HG03139 (cell line): Measurements from ENCODE around the gene CTSE.

Experiments
- ATAC-seq: cut with Tn5 transposase; IDR thresholded peaks from one replicate; pipeline ENCODE4 v1.9.1; 2021; ENCODE audit not compliant: unreplicated experiment

Gene CTSE

DNA sequence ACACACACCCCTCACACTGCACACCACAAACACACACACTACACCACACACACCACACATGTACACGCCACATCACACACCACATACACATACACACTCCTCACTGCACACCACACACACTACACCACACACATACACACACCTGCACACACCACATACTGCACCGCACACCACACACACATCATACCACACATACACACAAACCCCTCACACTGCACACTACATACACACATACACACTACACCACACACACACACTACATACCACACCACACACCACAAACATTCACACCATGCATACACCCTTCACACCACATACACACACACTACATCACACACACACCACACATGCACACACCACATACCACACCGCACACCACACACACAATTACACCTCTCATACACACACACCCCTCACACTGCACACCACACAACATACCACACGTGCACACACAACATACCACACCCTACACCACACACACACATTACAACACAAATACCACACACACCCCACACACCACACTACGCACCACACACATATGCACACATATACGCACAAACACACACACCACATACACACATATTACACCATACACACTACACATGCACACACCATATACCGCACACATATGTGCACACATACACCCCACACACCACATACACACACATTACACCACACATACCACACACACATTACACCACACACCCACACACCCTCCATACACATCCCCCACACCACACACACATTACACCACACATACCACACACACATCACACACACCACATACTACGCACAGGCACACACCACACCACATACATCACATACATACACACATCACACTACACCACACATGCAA lies 50.1 kb downstream of the CTSE start:
- ATAC-seq: no peak

GRCh38 chr1:205972491-205973168 lies 51.1 kb downstream of the CTSE start:
- no peak for ATAC-seq

- no peak for ATAC-seq
Measured at GRCh38 chr1:205972081-205972480, 51.6 kb downstream of the CTSE start.

- no peak for ATAC-seq
Measured at GRCh38 chr1:205971082-205971481, 52.6 kb downstream of the CTSE start.

DNA sequence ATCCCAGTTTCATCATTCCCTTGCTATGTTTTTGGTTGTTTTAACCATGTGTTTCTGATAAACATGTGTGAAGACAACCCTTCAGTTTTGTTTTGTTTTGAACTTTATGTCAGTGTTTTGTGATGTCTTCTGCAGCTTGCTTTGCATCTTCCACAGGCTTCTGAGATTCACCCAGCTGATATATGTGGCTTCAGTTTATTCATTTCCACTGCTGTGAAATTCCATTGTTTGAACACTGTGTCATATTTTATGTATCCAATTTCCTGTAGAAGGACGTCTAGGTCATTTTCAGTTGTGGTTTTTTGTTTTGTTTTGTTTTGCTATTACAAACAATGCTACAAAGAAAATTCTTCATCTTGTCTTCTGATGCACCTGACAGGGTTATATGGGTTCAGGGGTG lies 53.2 kb downstream of the CTSE start:
- no peak for ATAC-seq

DNA sequence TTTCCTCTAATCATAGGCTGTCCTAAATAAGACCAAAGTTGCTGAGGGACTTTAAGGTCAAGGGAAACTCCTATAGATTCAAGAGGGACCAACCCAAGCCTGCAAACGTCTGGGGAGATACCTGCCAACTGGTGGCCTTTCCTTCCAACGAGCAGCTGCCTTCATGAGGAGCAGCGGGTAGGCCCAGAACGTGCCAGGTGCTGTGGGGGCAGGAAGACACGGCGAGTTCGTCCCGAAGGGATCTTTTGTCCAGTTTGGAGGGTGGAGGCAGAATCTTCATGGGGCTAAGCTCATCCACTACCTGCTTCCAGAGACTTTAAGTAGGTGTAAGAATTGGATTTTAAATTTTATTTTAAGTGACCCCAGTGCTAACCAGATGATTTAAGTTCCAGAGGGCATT lies 54.5 kb downstream of the CTSE start:
- ATAC-seq: no peak

GRCh38 chr1:205967554-205968335 lies 56.0 kb downstream of the CTSE start:
- no peak for ATAC-seq

DNA sequence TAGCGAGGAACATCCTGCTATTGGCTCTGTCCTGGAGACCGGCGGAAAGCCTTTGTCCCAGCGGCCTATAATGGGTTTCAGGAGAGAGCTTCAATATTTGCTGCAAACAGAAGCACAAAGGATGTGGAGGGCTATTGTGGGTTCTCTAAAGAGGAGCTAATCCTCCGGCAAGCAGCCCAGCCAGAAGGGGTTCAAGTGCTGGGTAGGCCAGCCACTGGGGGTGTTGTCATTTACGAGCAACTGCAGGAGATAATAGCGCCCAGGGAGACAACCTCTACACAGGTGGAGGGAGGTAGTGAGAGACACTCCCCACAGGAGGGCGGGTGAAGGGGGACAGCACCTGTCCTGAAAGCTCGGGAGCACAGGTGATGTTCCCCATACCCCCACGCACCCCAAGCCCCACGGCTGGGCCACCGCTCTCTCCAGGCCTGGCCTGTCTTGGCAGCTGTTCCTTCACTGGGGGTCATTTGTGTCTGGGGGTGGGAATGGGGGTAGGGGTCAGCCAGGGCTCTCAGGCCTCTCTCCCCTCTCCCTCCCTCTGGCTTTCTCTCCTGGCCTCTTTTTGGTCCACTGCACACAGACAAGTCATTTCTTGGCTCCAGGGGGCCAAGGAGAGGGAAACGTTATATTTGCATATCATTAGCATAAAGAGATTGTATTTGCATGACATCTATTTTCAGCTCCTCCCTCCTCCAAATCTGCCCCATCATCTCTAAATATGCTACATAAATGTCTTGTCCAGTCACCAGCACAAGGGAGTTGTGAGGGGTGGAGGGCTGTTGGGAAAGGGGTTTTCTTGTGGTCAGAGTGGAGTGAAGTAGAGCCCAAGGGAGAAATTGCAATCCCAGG lies 58.4 kb downstream of the CTSE start:
- ATAC-seq: no peak

GRCh38 chr1:205963352-205964155 lies 60.1 kb downstream of the CTSE start:
- ATAC-seq: no peak

- ATAC-seq: no peak
Measured at GRCh38 chr1:205962821-205963221, 60.9 kb downstream of the CTSE start.

GRCh38 chr1:205961991-205962820 lies 61.5 kb downstream of the CTSE start:
- ATAC-seq: no peak

DNA sequence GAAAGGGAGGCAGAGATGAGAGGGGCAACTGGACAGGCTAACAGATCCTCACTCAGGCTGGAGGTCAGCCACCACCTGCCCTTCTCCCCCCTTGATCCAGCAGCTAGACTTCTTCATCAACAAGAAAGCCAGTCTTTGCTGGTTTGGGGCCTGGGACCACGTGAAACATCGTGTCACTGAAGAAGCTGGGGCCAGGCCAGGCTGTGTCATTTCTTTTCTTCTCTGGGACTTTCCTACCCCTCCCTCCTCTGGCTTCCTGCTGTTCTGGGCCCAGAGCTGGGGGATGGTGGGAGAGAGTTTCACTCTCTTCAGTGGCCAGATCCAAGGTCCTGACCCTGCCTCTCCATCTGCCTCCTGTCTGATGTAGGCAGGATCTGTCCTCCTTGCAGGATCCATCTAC lies 62.3 kb downstream of the CTSE start:
- ATAC-seq: no peak

- no peak for ATAC-seq
Measured at GRCh38 chr1:205959789-205960188, 63.9 kb downstream of the CTSE start.
